ENCODE measurements around the gene TBL1Y.

DNA sequence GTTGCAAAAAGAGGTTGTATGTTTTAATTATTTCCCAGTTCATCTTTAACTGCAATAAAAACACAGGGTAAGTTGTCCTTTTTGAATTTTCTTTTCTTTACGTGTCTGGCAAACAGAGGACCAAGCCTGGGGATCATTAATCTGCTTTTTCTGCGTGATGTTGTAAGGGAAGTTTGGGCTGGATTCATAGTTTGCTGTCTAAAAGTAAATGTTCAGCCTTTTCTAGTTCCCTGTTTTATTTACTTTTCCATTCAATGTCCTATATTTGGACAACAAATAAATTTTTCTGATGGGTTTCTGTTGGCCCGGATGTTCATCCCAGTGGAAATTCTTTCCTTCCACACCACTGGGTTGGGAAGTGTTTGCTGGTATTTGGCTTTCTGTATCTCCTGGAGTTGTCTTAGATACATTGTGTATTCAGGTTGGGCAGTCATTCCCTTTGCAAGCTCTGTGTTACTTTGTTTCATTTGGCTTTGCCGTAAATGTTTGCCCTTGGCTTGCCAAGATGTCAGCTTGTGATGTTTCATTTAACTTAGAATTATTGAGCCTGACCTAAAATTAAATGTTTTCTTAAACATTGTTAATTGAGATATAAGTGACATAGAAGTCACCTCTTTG, 21.4 kb downstream of the TBL1Y start:
- TF ChIP-seq EZH2 (IDR thresholded peaks at IDR 0.05; ENCODE audit: low read depth, unreplicated experiment) (no peak), JUNB (IDR thresholded peaks at IDR 0.05; ENCODE audit: unreplicated experiment) (no peak), POLR2AphosphoS5 (IDR thresholded peaks at IDR 0.05; ENCODE audit: low read depth) (no peak), CREB1 (CRISPR knock-in tag; IDR thresholded peaks at IDR 0.05; ENCODE audit: low read depth) (no peak), EZH2phosphoT487 (IDR thresholded peaks at IDR 0.05; ENCODE audit: unreplicated experiment) (no peak), ZNF114 (CRISPR knock-in tag; IDR thresholded peaks at IDR 0.05) (no peak), NANOG (IDR thresholded peaks at IDR 0.05; ENCODE audit: borderline replicate concordance) (no peak), ZNF331 (CRISPR knock-in tag; IDR thresholded peaks at IDR 0.05; ENCODE audit: low read depth) (no peak), STAT1 (IDR thresholded peaks at IDR 0.05; ENCODE audit: unreplicated experiment) (no peak)
- TF ChIP-seq, protein P1, sequence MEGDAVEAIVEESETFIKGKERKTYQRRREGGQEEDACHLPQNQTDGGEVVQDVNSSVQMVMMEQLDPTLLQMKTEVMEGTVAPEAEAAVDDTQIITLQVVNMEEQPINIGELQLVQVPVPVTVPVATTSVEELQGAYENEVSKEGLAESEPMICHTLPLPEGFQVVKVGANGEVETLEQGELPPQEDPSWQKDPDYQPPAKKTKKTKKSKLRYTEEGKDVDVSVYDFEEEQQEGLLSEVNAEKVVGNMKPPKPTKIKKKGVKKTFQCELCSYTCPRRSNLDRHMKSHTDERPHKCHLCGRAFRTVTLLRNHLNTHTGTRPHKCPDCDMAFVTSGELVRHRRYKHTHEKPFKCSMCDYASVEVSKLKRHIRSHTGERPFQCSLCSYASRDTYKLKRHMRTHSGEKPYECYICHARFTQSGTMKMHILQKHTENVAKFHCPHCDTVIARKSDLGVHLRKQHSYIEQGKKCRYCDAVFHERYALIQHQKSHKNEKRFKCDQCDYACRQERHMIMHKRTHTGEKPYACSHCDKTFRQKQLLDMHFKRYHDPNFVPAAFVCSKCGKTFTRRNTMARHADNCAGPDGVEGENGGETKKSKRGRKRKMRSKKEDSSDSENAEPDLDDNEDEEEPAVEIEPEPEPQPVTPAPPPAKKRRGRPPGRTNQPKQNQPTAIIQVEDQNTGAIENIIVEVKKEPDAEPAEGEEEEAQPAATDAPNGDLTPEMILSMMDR (conservative IDR thresholded peaks at IDR 0.05; ENCODE audit: low read depth in 2 of 2): no peak
- TF ChIP-seq, protein P2, sequence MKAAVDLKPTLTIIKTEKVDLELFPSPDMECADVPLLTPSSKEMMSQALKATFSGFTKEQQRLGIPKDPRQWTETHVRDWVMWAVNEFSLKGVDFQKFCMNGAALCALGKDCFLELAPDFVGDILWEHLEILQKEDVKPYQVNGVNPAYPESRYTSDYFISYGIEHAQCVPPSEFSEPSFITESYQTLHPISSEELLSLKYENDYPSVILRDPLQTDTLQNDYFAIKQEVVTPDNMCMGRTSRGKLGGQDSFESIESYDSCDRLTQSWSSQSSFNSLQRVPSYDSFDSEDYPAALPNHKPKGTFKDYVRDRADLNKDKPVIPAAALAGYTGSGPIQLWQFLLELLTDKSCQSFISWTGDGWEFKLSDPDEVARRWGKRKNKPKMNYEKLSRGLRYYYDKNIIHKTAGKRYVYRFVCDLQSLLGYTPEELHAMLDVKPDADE (IDR thresholded peaks at IDR 0.05): no peak
- TF ChIP-seq, protein P3, sequence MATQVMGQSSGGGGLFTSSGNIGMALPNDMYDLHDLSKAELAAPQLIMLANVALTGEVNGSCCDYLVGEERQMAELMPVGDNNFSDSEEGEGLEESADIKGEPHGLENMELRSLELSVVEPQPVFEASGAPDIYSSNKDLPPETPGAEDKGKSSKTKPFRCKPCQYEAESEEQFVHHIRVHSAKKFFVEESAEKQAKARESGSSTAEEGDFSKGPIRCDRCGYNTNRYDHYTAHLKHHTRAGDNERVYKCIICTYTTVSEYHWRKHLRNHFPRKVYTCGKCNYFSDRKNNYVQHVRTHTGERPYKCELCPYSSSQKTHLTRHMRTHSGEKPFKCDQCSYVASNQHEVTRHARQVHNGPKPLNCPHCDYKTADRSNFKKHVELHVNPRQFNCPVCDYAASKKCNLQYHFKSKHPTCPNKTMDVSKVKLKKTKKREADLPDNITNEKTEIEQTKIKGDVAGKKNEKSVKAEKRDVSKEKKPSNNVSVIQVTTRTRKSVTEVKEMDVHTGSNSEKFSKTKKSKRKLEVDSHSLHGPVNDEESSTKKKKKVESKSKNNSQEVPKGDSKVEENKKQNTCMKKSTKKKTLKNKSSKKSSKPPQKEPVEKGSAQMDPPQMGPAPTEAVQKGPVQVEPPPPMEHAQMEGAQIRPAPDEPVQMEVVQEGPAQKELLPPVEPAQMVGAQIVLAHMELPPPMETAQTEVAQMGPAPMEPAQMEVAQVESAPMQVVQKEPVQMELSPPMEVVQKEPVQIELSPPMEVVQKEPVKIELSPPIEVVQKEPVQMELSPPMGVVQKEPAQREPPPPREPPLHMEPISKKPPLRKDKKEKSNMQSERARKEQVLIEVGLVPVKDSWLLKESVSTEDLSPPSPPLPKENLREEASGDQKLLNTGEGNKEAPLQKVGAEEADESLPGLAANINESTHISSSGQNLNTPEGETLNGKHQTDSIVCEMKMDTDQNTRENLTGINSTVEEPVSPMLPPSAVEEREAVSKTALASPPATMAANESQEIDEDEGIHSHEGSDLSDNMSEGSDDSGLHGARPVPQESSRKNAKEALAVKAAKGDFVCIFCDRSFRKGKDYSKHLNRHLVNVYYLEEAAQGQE (IDR thresholded peaks at IDR 0.05; ENCODE audit: unreplicated experiment): no peak

Measured in GM23338 (cell line).